ENCODE measurements around the gene LMNA.

LMNA gene

GRCh38 chr1:156080241-156080862 lies 34.2 kb upstream of the LMNA start:
- no peak for TF ChIP-seq TAF1 (IDR thresholded peaks at IDR 0.05; ENCODE audit: borderline replicate concordance, insufficient read depth, low read length)
- no peak for TF ChIP-seq FOXP2 (optimal IDR thresholded peaks at IDR 0.05; ENCODE audit: borderline replicate concordance, extremely low read depth, extremely low read length, insufficient read depth)
- no peak for TF ChIP-seq POLR2AphosphoS5 (IDR thresholded peaks at IDR 0.05; ENCODE audit: low read depth, low read length)
- no peak for TF ChIP-seq SIN3A (IDR thresholded peaks at IDR 0.05; ENCODE audit: borderline replicate concordance, insufficient read depth, low read length)
- no peak for TF ChIP-seq REST (IDR thresholded peaks at IDR 0.05; ENCODE audit: insufficient read depth in 1 of 2, low read depth in 2 of 2, low read length in 2 of 2)

GRCh38 chr1:156080863-156081179 lies 33.7 kb upstream of the LMNA start:
- 0 out of 2 replicates have a peak, but pooled peaks have one; percentile 38 for TF ChIP-seq SIN3A (IDR thresholded peaks at IDR 0.05; ENCODE audit: borderline replicate concordance, insufficient read depth, low read length)
- no peak for TF ChIP-seq REST (IDR thresholded peaks at IDR 0.05; ENCODE audit: insufficient read depth in 1 of 2, low read depth in 2 of 2, low read length in 2 of 2)

- no peak for TF ChIP-seq FOXP2 (optimal IDR thresholded peaks at IDR 0.05; ENCODE audit: borderline replicate concordance, extremely low read depth, extremely low read length, insufficient read depth)
- TF ChIP-seq SIN3A (IDR thresholded peaks at IDR 0.05; ENCODE audit: borderline replicate concordance, insufficient read depth, low read length): no peak
- no peak for TF ChIP-seq REST (IDR thresholded peaks at IDR 0.05; ENCODE audit: insufficient read depth in 1 of 2, low read depth in 2 of 2, low read length in 2 of 2)
- TF ChIP-seq TAF1 (IDR thresholded peaks at IDR 0.05; ENCODE audit: borderline replicate concordance, insufficient read depth, low read length): no peak
Observed at GRCh38 chr1:156081180-156081916, 33.2 kb upstream of the LMNA start.

- TF ChIP-seq FOXP2 (optimal IDR thresholded peaks at IDR 0.05; ENCODE audit: borderline replicate concordance, extremely low read depth, extremely low read length, insufficient read depth) (no peak), SIN3A (IDR thresholded peaks at IDR 0.05; ENCODE audit: borderline replicate concordance, insufficient read depth, low read length) (no peak), POLR2AphosphoS5 (IDR thresholded peaks at IDR 0.05; ENCODE audit: low read depth, low read length) (no peak), TAF1 (IDR thresholded peaks at IDR 0.05; ENCODE audit: borderline replicate concordance, insufficient read depth, low read length) (no peak), REST (IDR thresholded peaks at IDR 0.05; ENCODE audit: insufficient read depth in 1 of 2, low read depth in 2 of 2, low read length in 2 of 2) (no peak)
Observed at GRCh38 chr1:156081917-156082308, 32.6 kb upstream of the LMNA start.

All from PFSK-1 (cell line).